Lower lobe of right lung (tissue), 2 donors: ENCODE data around the gene ADAMTSL3. TPM values are rescaled to one million over a fixed set of nuclear protein-coding genes. Genes with fewer than 3 reads are reported as not detected.
"Not testable (repeated sequence)": the region's sequence is repeated elsewhere in the genome, so short reads cannot be mapped to it uniquely, and the experiment has no call there.

ENCODE experiments used
- ATAC-seq, 2 donors: fragments of 200-7000 bp; cut with Tn5 transposase; one replicate each; pipeline ENCODE4 v1.9.1; 2020 to 2022; ENCODE audit warnings: mild to moderate bottlenecking in 2 of 2, moderate library complexity in 2 of 2
- DNase-seq: peaks from one replicate; pipeline ENCODE4 v3.0.0-alpha.2; 2020
- H3K27ac ChIP-seq: fragments of 200-600 bp; one replicate; pipeline ENCODE4 v1.8.0; 2022
- H3K27me3 ChIP-seq: fragments of 200-600 bp; one replicate; pipeline ENCODE4 v1.8.0; 2022; ENCODE audit warnings: low read depth
- H3K36me3 ChIP-seq: fragments of 200-600 bp; one replicate; pipeline ENCODE4 v1.8.0; 2022; ENCODE audit warnings: mild to moderate bottlenecking
- H3K4me1 ChIP-seq: fragments of 200-600 bp; one replicate; pipeline ENCODE4 v1.8.0; 2022
- H3K4me3 ChIP-seq: fragments of 200-600 bp; one replicate; pipeline ENCODE4 v1.8.0; 2022; ENCODE audit warnings: mild to moderate bottlenecking
- H3K9me3 ChIP-seq: fragments of 200-600 bp; one replicate; pipeline ENCODE4 v1.8.0; 2022
- intact Hi-C: fragments of 100-400 bp; cut with DNase I; formaldehyde crosslinking; loops from one replicate; pipeline ENCODE4 v1.11.0; 2022
- total RNA-seq: library from RNA; stranded (reverse); fragmentation: NEBNext Ultra II Directional; extraction: Animal tissue kit (Norgen Biotek cat#: 25700); gene quantifications from one replicate; pipeline ENCODE4 v1.2.1, GENCODE V29; 2021
- TF ChIP-seq, protein P1 (sequence below): fragments of 200-600 bp; IDR thresholded peaks from one replicate; pipeline ENCODE4 v1.8.0; 2022; ENCODE audit warnings: antibody characterized with exemption, mild to moderate bottlenecking
- donor health status: DM: no; HTN: yes; CAD: no; lungs with severe emphysema.

Gene ADAMTSL3
- total RNA-seq, 1 donor from 2014 or later, result 26.4 TPM

- no peaks in the 10 kb centered on the region for H3K9me3 ChIP-seq
- H3K4me3 ChIP-seq, result no peak overlapping the region
- no peaks in the 10 kb centered on the region for H3K4me1 ChIP-seq
- intact Hi-C loops, result no loop called here
- TF ChIP-seq, protein P1, sequence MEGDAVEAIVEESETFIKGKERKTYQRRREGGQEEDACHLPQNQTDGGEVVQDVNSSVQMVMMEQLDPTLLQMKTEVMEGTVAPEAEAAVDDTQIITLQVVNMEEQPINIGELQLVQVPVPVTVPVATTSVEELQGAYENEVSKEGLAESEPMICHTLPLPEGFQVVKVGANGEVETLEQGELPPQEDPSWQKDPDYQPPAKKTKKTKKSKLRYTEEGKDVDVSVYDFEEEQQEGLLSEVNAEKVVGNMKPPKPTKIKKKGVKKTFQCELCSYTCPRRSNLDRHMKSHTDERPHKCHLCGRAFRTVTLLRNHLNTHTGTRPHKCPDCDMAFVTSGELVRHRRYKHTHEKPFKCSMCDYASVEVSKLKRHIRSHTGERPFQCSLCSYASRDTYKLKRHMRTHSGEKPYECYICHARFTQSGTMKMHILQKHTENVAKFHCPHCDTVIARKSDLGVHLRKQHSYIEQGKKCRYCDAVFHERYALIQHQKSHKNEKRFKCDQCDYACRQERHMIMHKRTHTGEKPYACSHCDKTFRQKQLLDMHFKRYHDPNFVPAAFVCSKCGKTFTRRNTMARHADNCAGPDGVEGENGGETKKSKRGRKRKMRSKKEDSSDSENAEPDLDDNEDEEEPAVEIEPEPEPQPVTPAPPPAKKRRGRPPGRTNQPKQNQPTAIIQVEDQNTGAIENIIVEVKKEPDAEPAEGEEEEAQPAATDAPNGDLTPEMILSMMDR, result no peak
- DNase-seq (no peak), ATAC-seq (no peak)
- H3K27me3 ChIP-seq, result no peaks in the 10 kb centered on the region
- H3K27ac ChIP-seq, result no peak overlapping the region
- H3K36me3 ChIP-seq, result no peaks in the 10 kb centered on the region
Observed at GRCh38 chr15:83956887-83957286, 303.0 kb downstream of the ADAMTSL3 start.

DNA sequence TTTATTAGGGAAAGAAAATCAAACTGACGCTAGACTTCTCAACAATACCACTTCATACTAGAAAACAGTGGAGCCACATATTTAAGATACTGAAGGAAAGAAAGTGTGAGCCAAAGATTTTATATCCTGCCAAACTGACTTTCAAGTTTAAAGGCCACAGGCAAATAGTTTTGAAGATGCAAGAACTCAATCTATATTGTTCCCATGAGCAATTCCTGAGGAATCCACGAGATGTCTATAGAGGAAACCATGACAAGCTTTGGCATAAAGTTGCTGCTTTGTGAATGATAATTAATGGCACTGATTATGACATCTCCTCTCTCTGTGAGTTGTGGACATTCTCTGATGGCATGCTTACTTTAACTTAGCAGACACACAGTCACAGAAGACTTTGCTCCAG lies 305.6 kb downstream of the ADAMTSL3 start:
- Histone ChIP-seq H3K4me1 (no peaks in the 10 kb centered on the region), H3K27ac (no peak overlapping the region), H3K36me3 (no peaks in the 10 kb centered on the region), H3K9me3 (no peaks in the 10 kb centered on the region), H3K27me3 (no peaks in the 10 kb centered on the region), H3K4me3 (no peak overlapping the region)
- DNase-seq (no peak), ATAC-seq (no peak)
- intact Hi-C loops, result no loop called here
- TF ChIP-seq, protein P1, result no peak

DNA sequence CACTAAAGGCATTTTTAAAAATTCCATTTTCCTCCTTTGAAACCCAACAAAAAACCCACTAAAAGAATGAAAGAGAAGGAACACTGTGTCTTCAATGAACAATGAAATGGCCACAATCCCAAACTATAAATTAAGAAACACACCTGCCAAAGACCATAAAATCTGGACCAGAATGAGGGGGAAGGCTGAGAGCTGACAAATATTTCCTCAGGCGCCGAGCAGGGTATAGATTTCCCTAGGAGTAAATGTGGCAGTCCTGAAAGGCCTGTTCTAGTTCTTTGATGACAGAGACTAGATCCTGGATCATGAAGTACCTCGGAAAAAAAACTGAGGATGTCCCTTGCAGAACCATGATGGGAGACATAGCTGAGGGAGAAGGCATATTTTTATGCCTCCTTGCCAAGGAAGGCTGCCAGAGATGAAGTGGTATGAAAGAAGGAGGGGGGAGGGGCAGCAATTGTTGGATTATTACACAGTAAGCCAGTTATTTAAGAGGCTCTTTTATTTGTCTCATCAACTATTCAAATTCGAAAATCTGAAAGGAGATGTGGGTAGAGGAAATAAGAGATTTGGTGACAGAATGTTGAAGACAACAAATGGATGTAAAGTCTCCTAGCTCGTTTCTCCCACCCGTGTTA lies 306.4 kb downstream of the ADAMTSL3 start:
- no peaks in the 10 kb centered on the region for H3K9me3 ChIP-seq
- H3K27ac ChIP-seq, result no peak overlapping the region
- TF ChIP-seq, protein P1, result no peak
- H3K36me3 ChIP-seq, result no peaks in the 10 kb centered on the region
- ATAC-seq (no peak), DNase-seq (no peak)
- intact Hi-C loops, result no loop called here
- H3K27me3 ChIP-seq, result no peaks in the 10 kb centered on the region
- H3K4me3 ChIP-seq, result no peak overlapping the region
- H3K4me1 ChIP-seq, result no peaks in the 10 kb centered on the region

- no peaks in the 10 kb centered on the region for H3K9me3 ChIP-seq
- ATAC-seq (no peak), DNase-seq (no peak)
- H3K27ac ChIP-seq, result no peak overlapping the region
- intact Hi-C loops, result no loop called here
- TF ChIP-seq, protein P1, result no peak
- H3K27me3 ChIP-seq, result no peaks in the 10 kb centered on the region
- no peaks in the 10 kb centered on the region for H3K36me3 ChIP-seq
- H3K4me1 ChIP-seq, result no peaks in the 10 kb centered on the region
- H3K4me3 ChIP-seq, result no peak overlapping the region
Observed at GRCh38 chr15:83961311-83961710, 307.4 kb downstream of the ADAMTSL3 start.

- H3K4me1 ChIP-seq, ATAC-seq, intact Hi-C loops, H3K27ac ChIP-seq, H3K36me3 ChIP-seq, H3K4me3 ChIP-seq, H3K9me3 ChIP-seq, H3K27me3 ChIP-seq, DNase-seq: not testable (repeated sequence)
Observed at GRCh38 chr15:83964967-83965366, 311.0 kb downstream of the ADAMTSL3 start.

DNA sequence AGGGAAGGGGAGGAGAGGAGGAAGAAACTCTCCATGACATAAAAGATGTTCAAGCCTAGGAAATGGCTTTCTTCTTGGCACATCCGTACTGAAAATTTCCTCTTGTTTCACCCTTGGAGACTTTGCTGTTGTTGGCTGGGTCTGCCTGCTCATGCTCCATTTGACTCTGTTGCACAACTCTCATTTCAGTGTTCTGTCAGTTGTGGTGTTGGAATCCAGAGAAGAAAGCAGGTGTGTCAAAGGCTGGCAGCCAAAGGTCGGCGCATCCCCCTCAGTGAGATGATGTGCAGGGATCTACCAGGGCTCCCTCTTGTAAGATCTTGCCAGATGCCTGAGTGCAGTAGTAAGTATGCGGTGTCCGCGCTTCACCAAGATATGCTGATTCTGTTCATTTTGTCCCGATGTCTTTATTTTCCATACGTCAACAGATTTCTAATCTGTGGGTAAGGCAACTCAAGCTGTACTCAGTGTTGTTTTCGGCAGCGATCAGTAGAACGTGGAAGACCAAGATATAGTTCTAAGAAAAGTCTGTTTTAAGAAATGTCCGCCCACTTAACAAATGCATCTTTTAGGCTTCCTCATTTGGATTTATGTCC lies 316.5 kb downstream of the ADAMTSL3 start:
- no peak overlapping the region for H3K4me3 ChIP-seq
- H3K36me3 ChIP-seq, result no peaks in the 10 kb centered on the region
- H3K27ac ChIP-seq, result no peak overlapping the region
- no peaks in the 10 kb centered on the region for H3K27me3 ChIP-seq
- TF ChIP-seq, protein P1, result no peak
- ATAC-seq (peak in 1 of 2 donors; percentile 14), DNase-seq (no peak)
- peaks cover 8% of the 10 kb centered on the region for H3K9me3 ChIP-seq
- H3K4me1 ChIP-seq, result no peaks in the 10 kb centered on the region
- intact Hi-C loops, result no loop called here
